H1 (cell line): Measurements from ENCODE around the gene ARMC5. TPM values are rescaled to one million over a fixed set of nuclear protein-coding genes. Genes with fewer than 3 reads are reported as not detected.

Experiments used
- ASH2L ChIP-seq: fragments of 200-600, 300-600 bp; sonication (generic); IDR thresholded peaks from one replicate; pipeline ENCODE4 v1.7.1; 2017; ENCODE audit warnings: low read length
- BRCA1 ChIP-seq: IDR thresholded peaks from 2 replicates; pipeline ENCODE4 v1.6.1; 2012; ENCODE audit warnings: low read depth, low read length, improper control_type of control experiment
- CBX5 ChIP-seq: fragments of 300-800, 300-1000 bp; sonication (generic); IDR thresholded peaks from 2 replicates; pipeline ENCODE4 v1.7.1; 2016; ENCODE audit warnings: antibody characterized with exemption, low read length, low read depth
- CEBPB ChIP-seq: IDR thresholded peaks from 2 replicates; pipeline ENCODE4 v1.6.1; 2012; ENCODE audit warnings: low read depth, low read length
- CREB1 ChIP-seq: IDR thresholded peaks from 2 replicates; pipeline ENCODE4 v1.6.1; 2012; ENCODE audit warnings: inconsistent platforms
- CTCF ChIP-seq, 3 experiments: IDR thresholded peaks; 1 replicate in 2 of 3; 2 replicates in 1 of 3; pipeline versions ENCODE4 v1.5.1 to v1.6.1; 2011; ENCODE audit warnings: low read length in 3 of 3, mild to moderate bottlenecking in 3 of 3, inconsistent platforms in 2 of 3, low read depth in 1 of 3, moderate library complexity in 1 of 3; ENCODE audit not compliant: insufficient read depth in 1 of 3; ENCODE audit errors: control extremely low read depth in 1 of 3
- E2F6 ChIP-seq: IDR thresholded peaks from 2 replicates; pipeline ENCODE4 v1.6.1; 2012; ENCODE audit warnings: inconsistent platforms
- EZH2 ChIP-seq: fragments of 200-600 bp; sonication (generic); IDR thresholded peaks from 2 replicates; pipeline ENCODE4 v1.7.1; 2012; ENCODE audit warnings: low read depth, mild to moderate bottlenecking, moderate library complexity, low read length, inconsistent platforms; ENCODE audit not compliant: severe bottlenecking
- FOSL1 ChIP-seq: IDR thresholded peaks from 2 replicates; pipeline ENCODE4 v1.6.1; 2011; ENCODE audit warnings: mild to moderate bottlenecking, low read depth, low read length, moderate library complexity; ENCODE audit not compliant: insufficient read depth
- GABPA ChIP-seq: IDR thresholded peaks from 2 replicates; pipeline ENCODE4 v1.6.1; 2011; ENCODE audit warnings: mild to moderate bottlenecking, low read length, moderate library complexity, borderline replicate concordance; ENCODE audit not compliant: insufficient read depth
- HDAC6 ChIP-seq: IDR thresholded peaks from one replicate; pipeline ENCODE4 v1.7.1; 2012; ENCODE audit warnings: low read depth, mild to moderate bottlenecking, inconsistent platforms, low read length, moderate library complexity
- KDM4A ChIP-seq: IDR thresholded peaks from one replicate; pipeline ENCODE4 v1.7.1; 2012; ENCODE audit warnings: low read depth, mild to moderate bottlenecking, moderate library complexity, low read length, inconsistent platforms; ENCODE audit not compliant: severe bottlenecking
- KDM5A ChIP-seq: fragments of 200-600 bp; IDR thresholded peaks from 2 replicates; pipeline ENCODE4 v1.7.1; 2012; ENCODE audit warnings: mild to moderate bottlenecking, low read length, inconsistent platforms, mixed read lengths
- POLR2A ChIP-seq, 2 experiments: IDR thresholded peaks; 1 replicate in 1 of 2; 2 replicates in 1 of 2; pipeline ENCODE4 v1.6.1; 2011; ENCODE audit warnings: low read depth in 2 of 2, low read length in 2 of 2, mild to moderate bottlenecking in 2 of 2; ENCODE audit errors: control extremely low read depth in 1 of 2
- POLR2AphosphoS5 ChIP-seq: IDR thresholded peaks from 2 replicates; pipeline ENCODE4 v1.6.1; 2011; ENCODE audit warnings: low read depth, low read length
- RXRA ChIP-seq: IDR thresholded peaks from 2 replicates; pipeline ENCODE4 v1.6.1; 2011; ENCODE audit warnings: low read depth, mild to moderate bottlenecking, low read length, moderate library complexity; ENCODE audit not compliant: insufficient read depth
- SIX5 ChIP-seq: IDR thresholded peaks from 2 replicates; pipeline ENCODE4 v1.6.1; 2011; ENCODE audit warnings: mild to moderate bottlenecking, low read depth, low read length
- SP1 ChIP-seq: IDR thresholded peaks from 2 replicates; pipeline ENCODE4 v1.6.1; 2011; ENCODE audit warnings: low read depth, low read length
- SP2 ChIP-seq: IDR thresholded peaks from 2 replicates; pipeline ENCODE4 v1.6.1; 2012; ENCODE audit warnings: mild to moderate bottlenecking, low read length, inconsistent platforms
- TBP ChIP-seq: IDR thresholded peaks from 2 replicates; pipeline ENCODE4 v1.6.1; 2011; ENCODE audit warnings: low read depth, low read length, improper control_type of control experiment
- TEAD4 ChIP-seq: IDR thresholded peaks from 2 replicates; pipeline ENCODE4 v1.6.1; 2012; ENCODE audit warnings: low read depth, low read length, inconsistent platforms, mixed read lengths
- ZNF274 ChIP-seq: IDR thresholded peaks from 2 replicates; pipeline ENCODE4 v1.7.0; 2012; ENCODE audit warnings: low read length, borderline replicate concordance; ENCODE audit errors: extremely low read depth
- polyA plus RNA-seq, 7 experiments: library from polyadenylated mRNA; depleted of rRNA in 3 of 7; stranded (reverse) in 5 of 7; unstranded in 2 of 7; fragments of >200 nt in 5 of 7; fragments of 200-250 nt in 2 of 7; gene quantifications; 1 replicate in 5 of 7; 2 replicates in 1 of 7; 4 replicates in 1 of 7; pipeline versions ENCODE4 v1.2.1 to v1.2.3, GENCODE V29; 2011 to 2013; ENCODE audit warnings: missing spikeins in 2 of 7, mixed read lengths in 2 of 7
- total RNA-seq: library from RNA; stranded (reverse); fragmentation: NEBNext Ultra II Directional; extraction: Animal tissue kit (Norgen Biotek cat#: 25700); gene quantifications from 2 replicates; pipeline ENCODE4 v1.2.1, GENCODE V29; 2021

ARMC5 gene
- total and polyA plus RNA-seq, 2 of the 8 experiments (the other 6 are each of a cell fraction or from before 2014, with no cell fraction given), result 7.8 to 8.7 TPM

GRCh38 chr16:31487720-31488467, 28.6 kb downstream of the ARMC5 start (continued):
- TF ChIP-seq SIX5, result no peak
- TF ChIP-seq GABPA, result no peak
- TF ChIP-seq ASH2L, result no peak
- TF ChIP-seq POLR2A (IDR thresholded peaks at IDR 0.05; ENCODE audit: control extremely low read depth in 1 of 2, low read depth in 2 of 2, low read length in 2 of 2), result peak in 1 of 2 experiments; percentile 5; a peak in 1 of 3 replicates
- no peak; the same call in 1 of the 2 replicates for TF ChIP-seq E2F6
- peak; percentile 60; the same call in 1 of the 2 replicates for TF ChIP-seq POLR2AphosphoS5
- TF ChIP-seq KDM5A, result no peak
- no peak for TF ChIP-seq HDAC6
- TF ChIP-seq CTCF (IDR thresholded peaks at IDR 0.05; ENCODE audit: control extremely low read depth in 1 of 3, insufficient read depth in 1 of 3, low read depth in 1 of 3, low read length in 3 of 3), result no peak
- TF ChIP-seq TEAD4, result no peak
- TF ChIP-seq KDM4A, result peak; percentile 93
- TF ChIP-seq SP2, result no peak
- TF ChIP-seq SP1, result no peak
- no peak for TF ChIP-seq FOSL1
- no peak for TF ChIP-seq TBP
- TF ChIP-seq CEBPB, result no peak
- TF ChIP-seq RXRA, result no peak
- no peak for TF ChIP-seq ZNF274
- no peak for TF ChIP-seq BRCA1
- TF ChIP-seq CREB1, result peak; percentile 10; the same call in 1 of the 2 replicates
- TF ChIP-seq CBX5, result no peak
- TF ChIP-seq EZH2, result no peak
